ENCODE measurements around the gene NCAPD3.
"Not testable (repeated sequence)": the region's sequence is repeated elsewhere in the genome, so short reads cannot be mapped to it uniquely, and the experiment has no call there.

Gene NCAPD3

DNA sequence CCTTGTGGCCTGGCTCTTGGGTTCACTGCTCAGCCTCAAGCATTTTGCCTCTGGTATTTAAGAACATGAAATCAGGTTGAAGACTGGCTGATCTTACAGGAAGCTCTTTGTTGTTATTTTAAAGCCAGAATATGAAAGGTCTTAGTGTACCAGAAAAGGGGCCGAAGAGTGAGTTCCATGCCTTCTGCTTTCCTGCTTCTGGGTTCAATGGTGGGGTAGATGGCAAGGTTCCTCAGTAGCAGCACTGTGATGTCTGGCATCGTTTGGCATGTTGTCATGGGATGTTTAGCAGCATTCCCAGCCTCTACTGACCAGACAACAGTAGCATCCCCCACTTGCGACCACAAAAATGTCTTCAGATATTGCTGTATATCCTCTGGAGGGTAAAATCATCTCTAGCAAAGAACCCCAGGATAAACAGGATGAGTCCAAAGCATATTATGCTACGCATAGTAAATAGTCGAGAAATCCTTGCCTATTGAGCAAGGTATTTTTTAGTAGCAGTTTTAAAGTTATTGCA, 3.1 kb upstream of the NCAPD3 start:
- H3K4me3 Mint-ChIP-seq = no peak overlapping the region
- DNase-seq (ENCODE audit: low spot score in 2 of 2) = no peak
- peaks cover 11% of the 10 kb centered on the region for H3K27me3 Mint-ChIP-seq
- H3K9me3 Mint-ChIP-seq = no peaks in the 10 kb centered on the region
- no peak for ATAC-seq (ENCODE audit: low read depth)
- peaks cover 44% of the 10 kb centered on the region for H3K4me1 Mint-ChIP-seq
- H3K27ac Mint-ChIP-seq = no peak overlapping the region
- peaks cover 2% of the 10 kb centered on the region for H3K36me3 Mint-ChIP-seq

DNA sequence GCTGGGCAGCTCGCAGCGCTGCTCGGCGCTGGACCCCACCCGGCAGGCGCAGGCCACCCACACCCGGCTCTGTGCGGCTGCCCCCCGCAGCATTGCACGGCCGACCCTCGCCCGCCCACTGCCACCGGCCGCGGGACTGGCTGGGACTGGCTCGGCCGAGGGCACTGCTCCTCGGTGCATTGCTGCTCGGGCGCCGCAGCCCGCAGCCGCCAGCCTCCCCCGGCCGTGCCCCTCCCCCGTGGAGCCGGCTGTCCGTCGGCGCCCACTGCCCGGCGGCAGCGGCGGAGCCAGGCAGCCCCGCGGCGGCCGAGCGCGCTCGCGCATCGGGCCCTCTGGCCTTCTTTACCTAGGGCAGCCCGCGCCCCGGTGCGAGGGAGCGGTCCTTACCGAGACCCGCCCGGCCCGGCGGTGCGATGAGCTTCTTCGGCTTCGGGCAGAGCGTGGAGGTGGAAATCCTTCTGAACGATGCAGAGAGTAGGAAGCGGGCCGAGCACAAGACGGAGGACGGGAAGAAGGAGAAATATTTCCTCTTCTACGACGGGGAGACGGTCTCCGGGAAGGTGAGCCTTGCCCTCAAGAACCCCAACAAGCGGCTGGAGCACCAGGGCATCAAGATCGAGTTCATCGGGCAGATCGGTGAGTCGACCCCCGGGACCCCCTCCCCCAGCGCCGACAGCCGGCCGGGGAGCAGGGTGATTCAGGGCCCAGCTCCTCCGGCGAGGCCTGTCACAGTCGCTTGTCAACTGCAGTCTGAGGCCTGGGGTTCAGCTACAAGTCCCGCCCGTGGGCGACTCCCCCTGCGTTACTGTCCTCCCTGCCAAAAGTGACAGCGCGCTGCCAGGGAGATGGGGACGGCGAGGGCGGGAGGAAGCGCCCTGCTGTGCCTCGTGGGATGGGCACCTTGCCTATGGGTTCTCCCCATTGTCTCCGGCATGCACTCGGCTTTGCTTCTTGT, 1.2 kb upstream of the NCAPD3 start:
- ATAC-seq (ENCODE audit: low read depth) (no peak), DNase-seq (ENCODE audit: low spot score in 2 of 2) (peak in 1 of 2 donors; percentile 37)
- H3K27ac Mint-ChIP-seq = peak overlapping the region; percentile 98
- H3K4me3 Mint-ChIP-seq = peak overlapping the region; percentile 86
- H3K36me3 Mint-ChIP-seq = peaks cover 4% of the 10 kb centered on the region
- H3K27me3 Mint-ChIP-seq = peaks cover 8% of the 10 kb centered on the region
- peaks cover 38% of the 10 kb centered on the region for H3K4me1 Mint-ChIP-seq
- H3K9me3 Mint-ChIP-seq = no peaks in the 10 kb centered on the region

DNA sequence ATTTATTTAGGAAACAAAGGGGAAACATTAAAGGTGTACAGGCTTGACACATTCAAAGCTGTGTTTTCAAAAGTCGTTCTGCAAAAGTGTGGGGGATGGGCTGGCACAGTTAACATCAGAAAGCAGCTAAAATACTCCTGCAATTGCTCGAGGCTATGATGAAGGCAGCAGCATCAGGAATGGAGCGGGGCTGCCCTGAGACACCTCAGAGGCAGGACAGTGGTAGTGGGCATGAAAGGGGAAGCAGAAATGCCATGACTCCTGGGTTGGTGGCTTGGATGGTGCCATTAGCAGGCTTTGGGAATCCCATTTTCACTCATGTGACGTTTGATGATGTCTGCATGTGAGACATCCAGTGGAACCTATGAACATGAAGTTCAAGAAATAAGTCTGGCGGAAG, 646 bp downstream of the NCAPD3 start:
- Mint-ChIP-seq H3K4me3 (peak overlapping the region; percentile 93), H3K9me3 (no peaks in the 10 kb centered on the region), H3K27me3 (peaks cover 4% of the 10 kb centered on the region), H3K36me3 (peaks cover 14% of the 10 kb centered on the region), H3K27ac (peak overlapping the region; percentile 98), H3K4me1 (peaks cover 33% of the 10 kb centered on the region)
- ATAC-seq (ENCODE audit: low read depth) = no peak
- no peak for DNase-seq (ENCODE audit: low spot score in 2 of 2)

DNA sequence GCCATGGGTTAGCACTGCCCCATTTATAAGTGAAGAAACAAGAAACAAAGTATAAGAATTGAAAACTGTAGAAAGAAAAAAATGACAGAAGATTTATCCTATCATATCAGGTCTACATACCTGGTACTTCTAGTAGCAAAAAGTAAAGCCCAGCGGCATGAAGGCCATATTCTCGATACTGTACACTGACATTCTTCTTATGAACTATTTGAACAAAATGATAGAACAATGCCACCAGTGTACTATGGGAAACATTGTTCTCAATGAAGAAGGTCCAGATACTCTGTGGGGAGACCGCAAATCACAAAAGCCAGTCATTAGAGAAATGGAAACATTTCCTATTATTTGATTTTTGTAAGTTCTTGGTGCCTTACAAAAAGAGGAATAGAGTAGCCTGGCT, 7.0 kb downstream of the NCAPD3 start:
- Mint-ChIP-seq H3K4me3 (no peak overlapping the region), H3K9me3 (no peaks in the 10 kb centered on the region), H3K27me3 (no peaks in the 10 kb centered on the region), H3K36me3 (peaks cover 27% of the 10 kb centered on the region), H3K27ac (no peak overlapping the region), H3K4me1 (peaks cover 8% of the 10 kb centered on the region)
- DNase-seq (ENCODE audit: low spot score in 2 of 2) (no peak), ATAC-seq (ENCODE audit: low read depth) (no peak)

DNA sequence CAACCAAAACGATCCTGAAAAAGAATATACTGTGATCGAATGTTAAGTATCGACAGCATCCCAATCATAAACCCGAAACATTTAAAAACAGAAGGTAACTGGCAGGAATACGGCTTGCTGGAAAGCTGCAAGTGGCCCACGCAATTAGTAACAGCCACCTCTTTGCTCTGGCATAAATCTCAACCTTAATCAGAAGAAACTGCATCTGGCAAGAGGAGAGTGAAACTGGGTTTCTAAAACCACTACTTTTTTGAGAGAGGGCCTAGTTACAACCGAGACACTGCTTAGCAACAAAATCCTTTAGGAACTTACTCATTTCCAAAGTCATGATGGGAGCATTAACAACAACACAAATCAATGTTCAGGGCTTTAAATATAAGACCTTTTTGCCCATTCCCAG, 7.9 kb downstream of the NCAPD3 start:
- H3K4me3 Mint-ChIP-seq = no peak overlapping the region
- peaks cover 32% of the 10 kb centered on the region for H3K36me3 Mint-ChIP-seq
- H3K4me1 Mint-ChIP-seq = peaks cover 8% of the 10 kb centered on the region
- no peaks in the 10 kb centered on the region for H3K27me3 Mint-ChIP-seq
- no peak overlapping the region for H3K27ac Mint-ChIP-seq
- no peaks in the 10 kb centered on the region for H3K9me3 Mint-ChIP-seq
- ATAC-seq (ENCODE audit: low read depth) = no peak
- DNase-seq (ENCODE audit: low spot score in 2 of 2) = no peak

DNA sequence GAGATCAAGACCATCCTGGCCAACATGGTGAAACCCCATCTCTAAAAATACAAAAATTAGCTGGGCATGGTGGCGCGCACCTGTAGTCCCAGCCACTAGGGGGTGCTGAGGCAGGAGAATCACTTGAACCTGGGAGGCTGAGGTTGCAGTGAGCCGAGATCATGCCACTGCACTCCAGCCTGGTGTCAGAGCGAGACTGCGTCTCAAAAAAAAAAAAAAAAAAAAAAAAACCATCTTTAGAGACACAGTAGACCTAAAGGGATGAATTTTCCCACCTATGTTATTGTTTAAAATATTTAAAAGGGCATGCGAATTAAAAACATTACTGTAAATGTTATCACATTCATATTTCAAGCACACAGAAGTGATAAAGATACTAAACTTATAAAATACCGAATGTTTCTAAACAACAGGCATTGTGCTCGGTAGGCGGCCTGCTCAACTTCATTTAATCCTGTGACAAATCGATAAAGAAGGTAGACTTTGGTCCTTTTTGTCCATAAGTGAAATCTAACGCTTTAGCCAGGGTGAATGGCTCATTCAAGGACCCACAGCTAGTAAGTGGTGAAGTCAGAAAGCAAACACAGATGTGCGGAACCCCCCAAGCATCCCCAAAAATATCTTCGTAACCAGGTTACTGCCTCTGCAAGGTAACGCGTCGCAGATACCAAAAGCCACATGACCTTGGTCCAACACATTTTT, 16.1 kb downstream of the NCAPD3 start:
- no peaks in the 10 kb centered on the region for H3K9me3 Mint-ChIP-seq
- no peaks in the 10 kb centered on the region for H3K4me1 Mint-ChIP-seq
- H3K36me3 Mint-ChIP-seq = peaks cover 33% of the 10 kb centered on the region
- H3K4me3 Mint-ChIP-seq = no peak overlapping the region
- ATAC-seq (ENCODE audit: low read depth) (no peak), DNase-seq (ENCODE audit: low spot score in 2 of 2) (peak; percentile 53 to 58)
- no peak overlapping the region for H3K27ac Mint-ChIP-seq
- H3K27me3 Mint-ChIP-seq = no peaks in the 10 kb centered on the region

DNA sequence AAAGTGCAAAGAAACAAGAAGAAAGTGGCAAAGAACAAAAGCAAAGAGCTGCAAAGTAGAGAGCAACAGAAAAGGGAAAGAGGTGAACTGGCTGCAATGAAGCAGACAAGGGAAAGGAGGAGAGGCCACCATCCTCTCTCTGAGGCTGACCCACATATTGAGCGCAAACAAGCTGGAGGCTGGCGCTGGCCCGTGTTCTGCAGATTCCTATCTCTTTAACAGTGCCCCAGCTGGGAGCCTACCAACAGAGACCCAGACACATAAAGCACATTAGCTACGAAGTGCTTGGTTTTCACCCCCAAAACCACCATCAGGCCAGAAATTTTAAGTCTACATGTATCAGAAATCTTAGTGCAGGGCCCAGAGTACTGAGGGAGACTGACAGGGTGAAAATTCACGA, 17.6 kb downstream of the NCAPD3 start:
- ATAC-seq (ENCODE audit: low read depth) (no peak), DNase-seq (ENCODE audit: low spot score in 2 of 2) (no peak)
- no peaks in the 10 kb centered on the region for H3K9me3 Mint-ChIP-seq
- no peak overlapping the region for H3K4me3 Mint-ChIP-seq
- H3K27me3 Mint-ChIP-seq = no peaks in the 10 kb centered on the region
- peak overlapping the region; percentile 25 for H3K27ac Mint-ChIP-seq
- no peaks in the 10 kb centered on the region for H3K4me1 Mint-ChIP-seq
- peaks cover 26% of the 10 kb centered on the region for H3K36me3 Mint-ChIP-seq

DNA sequence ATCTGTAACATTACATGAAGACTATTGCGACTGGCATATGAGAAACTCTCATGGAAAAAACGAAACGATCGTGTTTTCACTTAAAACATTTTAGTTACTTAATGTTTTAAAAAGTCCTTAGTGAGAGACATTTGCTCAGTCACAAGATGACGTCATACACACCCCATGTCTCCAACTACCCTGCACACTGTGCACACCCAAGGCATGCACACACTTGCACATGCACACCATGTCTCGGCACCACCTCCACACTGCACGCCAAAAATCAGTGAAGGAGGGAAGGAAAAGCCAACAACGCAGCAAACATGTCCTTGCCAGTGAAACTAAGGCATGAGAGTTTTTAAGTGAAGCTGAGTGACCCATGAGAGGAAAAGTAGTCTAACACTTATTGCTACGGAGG, 18.0 kb downstream of the NCAPD3 start:
- no peak for ATAC-seq (ENCODE audit: low read depth)
- Mint-ChIP-seq H3K27ac (peak overlapping the region; percentile 25), H3K4me3 (no peak overlapping the region), H3K36me3 (peaks cover 26% of the 10 kb centered on the region), H3K27me3 (no peaks in the 10 kb centered on the region), H3K9me3 (no peaks in the 10 kb centered on the region), H3K4me1 (no peaks in the 10 kb centered on the region)
- DNase-seq (ENCODE audit: low spot score in 2 of 2) = no peak

DNA sequence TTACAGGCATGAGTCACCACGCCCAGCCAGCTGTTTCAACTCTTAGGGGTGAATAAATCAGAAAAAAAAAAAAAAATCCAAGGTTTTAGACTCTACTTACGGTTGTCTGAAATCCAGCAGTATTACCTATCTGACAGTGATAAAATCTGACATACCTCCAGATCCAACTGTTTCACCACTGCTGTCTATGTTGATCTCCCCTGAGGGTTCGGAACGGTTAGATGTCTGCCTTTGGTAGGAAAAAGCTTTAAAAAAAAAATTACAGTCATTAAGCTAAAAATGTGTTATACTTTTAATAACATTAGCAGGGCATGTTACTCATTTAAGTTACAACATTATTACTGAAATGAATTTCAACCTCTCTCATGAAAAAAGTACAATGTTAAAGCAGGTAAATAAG, 21.1 kb downstream of the NCAPD3 start:
- Mint-ChIP-seq H3K27ac (no peak overlapping the region), H3K4me3 (no peak overlapping the region), H3K36me3 (peaks cover 33% of the 10 kb centered on the region), H3K4me1 (no peaks in the 10 kb centered on the region), H3K9me3 (no peaks in the 10 kb centered on the region), H3K27me3 (no peaks in the 10 kb centered on the region)
- DNase-seq (ENCODE audit: low spot score in 2 of 2) (no peak), ATAC-seq (ENCODE audit: low read depth) (no peak)

DNA sequence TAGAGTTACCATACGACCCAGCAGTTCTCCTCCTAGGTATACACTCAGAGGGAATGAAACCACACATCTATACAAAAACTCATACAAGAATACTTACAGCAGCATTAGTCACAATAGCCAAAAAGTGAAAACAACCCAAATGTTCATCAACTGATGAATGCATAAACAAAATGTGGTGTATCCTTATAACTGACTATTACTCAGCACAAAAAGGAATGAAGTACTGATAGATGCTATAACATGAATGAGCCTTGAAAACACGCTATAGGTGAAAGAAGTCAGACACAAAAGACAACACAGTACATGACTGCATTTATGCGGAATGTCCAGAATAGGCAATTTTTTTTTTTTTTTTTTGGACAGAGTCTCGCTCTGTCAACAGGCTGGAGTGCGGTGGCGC, 23.1 kb downstream of the NCAPD3 start:
- ATAC-seq (ENCODE audit: low read depth) = no peak
- no peaks in the 10 kb centered on the region for H3K9me3 Mint-ChIP-seq

DNA sequence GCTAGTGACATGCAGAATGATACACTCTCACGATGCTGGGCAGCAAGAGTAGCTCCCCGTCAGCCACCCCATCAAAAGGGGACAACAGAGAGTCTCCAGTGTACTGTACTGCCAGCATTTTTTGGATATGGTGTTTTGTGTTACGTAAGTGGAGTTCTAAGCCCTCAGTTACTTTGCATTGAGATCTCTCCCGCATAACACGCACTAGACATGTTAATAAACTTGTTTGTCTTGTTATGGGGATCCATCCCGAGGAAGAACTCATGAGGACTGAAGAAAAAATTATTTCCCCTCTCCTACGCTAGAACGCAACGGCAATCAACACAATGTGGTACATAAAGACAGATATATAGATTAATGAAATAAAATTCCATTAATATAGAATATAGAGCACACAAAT, 24.2 kb downstream of the NCAPD3 start:
- ATAC-seq (ENCODE audit: low read depth) = no peak
- Mint-ChIP-seq H3K27me3 (no peaks in the 10 kb centered on the region), H3K4me1 (no peaks in the 10 kb centered on the region), H3K9me3 (no peaks in the 10 kb centered on the region), H3K36me3 (peaks cover 37% of the 10 kb centered on the region), H3K4me3 (no peak overlapping the region), H3K27ac (no peak overlapping the region)
- DNase-seq (ENCODE audit: low spot score in 2 of 2) = no peak

More for the DNA sequence above, 23.1 kb downstream of the NCAPD3 start:
- Mint-ChIP-seq H3K36me3 (peaks cover 40% of the 10 kb centered on the region), H3K4me3 (no peak overlapping the region), H3K27ac (no peak overlapping the region), H3K27me3 (no peaks in the 10 kb centered on the region), H3K4me1 (no peaks in the 10 kb centered on the region)
- no peak for DNase-seq (ENCODE audit: low spot score in 2 of 2)

DNA sequence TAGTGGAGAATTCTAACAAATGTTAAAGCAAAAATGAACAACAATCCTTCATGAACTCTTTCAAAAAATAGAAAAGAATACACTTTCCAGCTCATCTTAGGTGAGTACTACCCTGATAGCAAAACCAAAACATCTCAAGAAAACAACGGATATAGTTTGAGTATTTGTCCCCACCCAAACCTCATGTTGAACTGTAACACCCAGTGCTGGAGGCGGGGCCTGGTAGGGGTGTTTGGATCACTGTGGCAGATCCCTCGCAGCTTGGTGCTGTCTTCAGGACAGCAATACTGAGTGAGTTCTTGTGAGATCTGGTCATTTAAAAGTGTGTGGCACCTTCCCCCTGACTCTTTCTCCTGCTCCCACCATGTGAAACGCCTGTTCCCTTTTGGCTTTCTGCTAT, 27.0 kb downstream of the NCAPD3 start:
- H3K9me3 Mint-ChIP-seq = no peaks in the 10 kb centered on the region
- no peak overlapping the region for H3K4me3 Mint-ChIP-seq
- ATAC-seq (ENCODE audit: low read depth) (no peak), DNase-seq (ENCODE audit: low spot score in 2 of 2) (no peak)
- no peak overlapping the region for H3K27ac Mint-ChIP-seq
- H3K4me1 Mint-ChIP-seq = no peaks in the 10 kb centered on the region
- H3K36me3 Mint-ChIP-seq = peaks cover 41% of the 10 kb centered on the region
- H3K27me3 Mint-ChIP-seq = no peaks in the 10 kb centered on the region

DNA sequence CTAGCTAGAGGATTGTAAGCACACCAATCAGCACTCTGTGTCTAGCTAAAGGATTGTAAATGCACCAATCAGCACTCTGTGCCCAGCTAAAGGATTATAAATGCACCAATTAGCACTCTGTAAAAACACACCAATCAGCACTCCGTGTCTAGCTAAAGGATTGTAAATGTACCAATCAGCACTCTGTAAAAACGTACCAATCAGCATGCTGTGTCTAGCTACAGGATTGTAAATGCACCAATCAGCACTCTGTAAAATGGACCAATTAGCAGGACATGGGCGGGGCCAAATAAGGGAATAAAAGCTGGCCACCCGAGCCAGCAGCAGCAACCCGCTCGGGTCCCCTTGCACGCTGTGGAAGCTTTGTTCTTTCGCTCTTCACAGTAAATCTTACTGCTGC, 35.7 kb downstream of the NCAPD3 start:
- not testable (repeated sequence) for DNase-seq (ENCODE audit: low spot score in 2 of 2); H3K27me3 Mint-ChIP-seq; H3K4me3 Mint-ChIP-seq; H3K9me3 Mint-ChIP-seq; ATAC-seq (ENCODE audit: low read depth); H3K27ac Mint-ChIP-seq; H3K4me1 Mint-ChIP-seq
- peaks cover 55% of the 10 kb centered on the region for H3K36me3 Mint-ChIP-seq

DNA sequence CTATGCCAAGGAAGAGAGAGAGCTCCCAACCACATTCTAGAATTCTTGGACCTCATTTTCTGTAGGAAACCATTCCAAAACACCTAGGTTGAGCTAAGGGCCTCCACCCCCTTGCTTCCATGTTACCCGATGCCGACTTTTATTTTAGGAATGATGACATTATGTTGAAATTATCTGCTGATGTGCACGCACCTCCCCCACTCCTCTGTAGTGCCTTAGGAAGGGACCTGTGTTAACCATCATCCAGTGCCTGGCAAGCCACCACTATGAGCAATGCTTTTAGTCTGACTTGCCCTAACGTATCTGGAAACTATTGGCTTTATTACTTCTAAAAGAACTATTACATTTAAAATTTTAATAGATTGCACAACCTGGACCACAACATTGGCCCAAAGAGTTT, 42.1 kb downstream of the NCAPD3 start:
- Mint-ChIP-seq H3K27ac (no peak overlapping the region), H3K9me3 (no peaks in the 10 kb centered on the region), H3K4me3 (no peak overlapping the region), H3K4me1 (no peaks in the 10 kb centered on the region), H3K36me3 (peaks cover 27% of the 10 kb centered on the region), H3K27me3 (no peaks in the 10 kb centered on the region)
- ATAC-seq (ENCODE audit: low read depth) (no peak), DNase-seq (ENCODE audit: low spot score in 2 of 2) (no peak)

Data from memory B cell (primary cell).